HepG2 (cell line): ENCODE data around the gene HOXB5. TPM values are rescaled to one million over a fixed set of nuclear protein-coding genes. Genes with fewer than 3 reads are reported as not detected.

Experiments used
- ATAC-seq: fragments of 200-7000 bp; cut with Tn5 transposase; 3 replicates; pipeline ENCODE4 v1.9.1; 2020; ENCODE audit warnings: mild to moderate bottlenecking, moderate library complexity
- BruUV-seq: library from RNA; stranded (reverse); fragments of 400-500 nt; replicated peaks from 2 replicates; lab custom pipeline; 2021; lab: Mats Ljungman, UMichigan
- CTCF ChIA-PET: fragments of 300-600 bp; formaldehyde crosslinking; extraction: SDS; loops from one replicate; lab custom pipeline; 2021; ENCODE audit warnings: low total read pairs, inconsistent platforms, low intra/inter-chr PET ratio; lab: Yijun Ruan, JAX
- POLR2A ChIA-PET: fragments of 350-600 bp; sonication (Branson Sonifier 250); formaldehyde crosslinking; loops from one replicate; lab custom pipeline; 2020; ENCODE audit warnings: antibody characterized with exemption, inconsistent platforms; lab: Yijun Ruan, JAX
- DNase-seq: peaks from one replicate; pipeline ENCODE4 v3.0.0-alpha.2; 2015; ENCODE audit warnings: low spot score
- FAIRE-seq: peaks from 3 replicates; lab custom pipeline; 2011; peaks lifted over from hg19 to GRCh38; lab: Jason Lieb, UNC
- H2AFZ ChIP-seq: one replicate; pipeline ENCODE4 v1.6.1; 2011; ENCODE audit warnings: low read length, inconsistent platforms
- H3K27ac ChIP-seq: fragments of 300-600 bp; 3 replicates; pipeline ENCODE4 v1.8.0; 2011; ENCODE audit warnings: mixed run types, mild to moderate bottlenecking, mixed read lengths, low read length, inconsistent platforms; ENCODE audit not compliant: insufficient read depth; ENCODE audit errors: extremely low read length
- H3K27me3 ChIP-seq, 2 experiments: fragments of 200-600 bp in 1 of 2; 2 replicates in 1 of 2; 3 replicates in 1 of 2; pipeline versions ENCODE4 v1.6.0 to v1.8.0; 2011; ENCODE audit warnings: low read length in 2 of 2, mild to moderate bottlenecking in 2 of 2, moderate library complexity in 2 of 2, inconsistent platforms in 1 of 2; ENCODE audit not compliant: insufficient read depth in 2 of 2, control insufficient read depth in 1 of 2
- H3K36me3 ChIP-seq, 2 experiments: fragments of 200-600 bp in 1 of 2; replicated peaks in 1 of 2; 2 replicates in 1 of 2; 3 replicates in 1 of 2; pipeline versions ENCODE4 v1.5.1 to v1.8.0; 2011; ENCODE audit warnings: low read length in 2 of 2, inconsistent platforms in 1 of 2; ENCODE audit not compliant: insufficient read depth in 2 of 2, control insufficient read depth in 1 of 2
- H3K4me1 ChIP-seq: 2 replicates; pipeline ENCODE4 v1.5.1; 2012; ENCODE audit warnings: low read length, inconsistent platforms; ENCODE audit not compliant: insufficient read depth
- H3K4me2 ChIP-seq: 2 replicates; pipeline ENCODE4 v1.6.0; 2011; ENCODE audit warnings: low read depth, low read length, inconsistent platforms
- H3K4me3 ChIP-seq, 3 experiments: fragments of 200-600 bp in 1 of 3; sonication (generic), shearing (Covaris generic) in 1 of 3; replicated peaks in 1 of 3; 2 replicates each; pipeline ENCODE4 v1.5.1; 2011 to 2016; ENCODE audit warnings: low read length in 3 of 3, inconsistent platforms in 2 of 3, low read depth in 2 of 3, mild to moderate bottlenecking in 2 of 3, control low read depth in 1 of 3, mixed read lengths in 1 of 3; ENCODE audit not compliant: insufficient read depth in 1 of 3
- H3K79me2 ChIP-seq: one replicate; pipeline ENCODE4 v1.6.1; 2011; ENCODE audit warnings: low read length, inconsistent platforms; ENCODE audit not compliant: insufficient read depth
- H3K9ac ChIP-seq: 2 replicates; pipeline ENCODE4 v1.6.0; 2011; ENCODE audit warnings: mild to moderate bottlenecking, low read depth, low read length, inconsistent platforms; ENCODE audit not compliant: insufficient read depth
- H3K9me3 ChIP-seq: 2 replicates; pipeline ENCODE4 v1.5.1; 2012; ENCODE audit warnings: mild to moderate bottlenecking, low read length
- H4K20me1 ChIP-seq: 2 replicates; pipeline ENCODE4 v1.6.0; 2011; ENCODE audit warnings: inconsistent platforms, mild to moderate bottlenecking, low read length, moderate library complexity; ENCODE audit not compliant: insufficient read depth
- EZH2 ChIP-seq: conservative IDR thresholded peaks from 2 replicates; pipeline ENCODE4 v1.6.1; 2012; ENCODE audit warnings: mild to moderate bottlenecking, low read depth, low read length, moderate library complexity
- FLYWCH1 ChIP-seq: sonication (generic); formaldehyde crosslinking; IDR thresholded peaks from 2 replicates; pipeline ENCODE4 v1.8.1; 2023; ENCODE audit warnings: mild to moderate bottlenecking, missing genetic modification reagents
- FOXP1 ChIP-seq, 2 experiments: fragments of 450-650 bp in 1 of 2; IDR thresholded peaks; 2 replicates each; pipeline ENCODE4 v1.6.1; 2017 to 2018; ENCODE audit warnings: antibody characterized with exemption in 1 of 2
- JARID2 ChIP-seq: sonication (generic); formaldehyde crosslinking; IDR thresholded peaks from 2 replicates; pipeline ENCODE4 v1.8.1; 2023; ENCODE audit warnings: missing genetic modification reagents, inconsistent platforms; ENCODE audit not compliant: insufficient replicate concordance
- NR2F6 ChIP-seq, 2 experiments: IDR thresholded peaks; 2 replicates each; pipeline ENCODE4 v1.6.1; 2016; ENCODE audit warnings: antibody characterized with exemption in 1 of 2, mild to moderate bottlenecking in 1 of 2
- TMF1 ChIP-seq: sonication (generic); formaldehyde crosslinking; IDR thresholded peaks from 2 replicates; pipeline ENCODE4 v1.8.1; 2022; ENCODE audit warnings: low read depth, missing genetic modification reagents
- ZNF329 ChIP-seq: sonication (generic); formaldehyde crosslinking; IDR thresholded peaks from 2 replicates; pipeline ENCODE4 v1.9.0; 2021; ENCODE audit warnings: low read depth, mild to moderate bottlenecking, missing genetic modification reagents
- ZNF34 ChIP-seq: sonication (generic); formaldehyde crosslinking; IDR thresholded peaks from 2 replicates; pipeline ENCODE4 v1.4.0; 2020; ENCODE audit warnings: mild to moderate bottlenecking, missing genetic modification reagents, borderline replicate concordance
- ZNF567 ChIP-seq: sonication (generic); formaldehyde crosslinking; IDR thresholded peaks from 2 replicates; pipeline ENCODE4 v1.8.1; 2023; ENCODE audit warnings: mild to moderate bottlenecking, missing genetic modification reagents, borderline replicate concordance
- WGBS: methylation state at CpG from one replicate; pipeline ENCODE4 v1.1.6; 2017; ENCODE audit warnings: low lambda C conversion rate; 5-methylcytosine and 5-hydroxymethylcytosine counted together
- in situ Hi-C: cut with HindIII; loops from 2 replicates; pipeline ENCODE4 v1.10.0; 2017; ENCODE audit warnings: low pct_unique_long_range_greater_than_20kb; ENCODE audit not compliant: extremely low pct_ligation_motif_present
- intact Hi-C: fragments of 100-400 bp; cut with micrococcal nuclease; formaldehyde crosslinking; loops from one replicate; pipeline ENCODE4 v1.10.0; 2022; ENCODE audit not compliant: unreplicated experiment
- polyA plus RNA-seq, 8 experiments: library from polyadenylated mRNA; depleted of rRNA in 3 of 8; stranded (reverse) in 7 of 8; unstranded in 1 of 8; fragments of >200 nt; fragmentation: Illumina TruSeq in 4 of 8; extraction: Trizol in 4 of 8; gene quantifications; 2 replicates each; pipeline versions ENCODE4 v1.2.1 to v1.2.3, GENCODE V29; 2011 to 2016; ENCODE audit warnings: low read depth in 4 of 8, missing spikeins in 1 of 8, mixed read lengths in 1 of 8; ENCODE audit not compliant: insufficient read depth in 1 of 8
- total RNA-seq, 5 experiments: library from RNA; depleted of rRNA; stranded (reverse); fragments of >200 nt; fragmentation: Illumina TruSeq; extraction: Trizol; gene quantifications; 2 replicates each; pipeline ENCODE4 v1.2.3, GENCODE V29; 2016; ENCODE audit warnings: low read depth in 1 of 5
- TF ChIP-seq, protein P1 (sequence below): sonication (generic); formaldehyde crosslinking; IDR thresholded peaks from 2 replicates; pipeline ENCODE4 v1.8.1; 2023; ENCODE audit warnings: mild to moderate bottlenecking, missing genetic modification reagents
- TF ChIP-seq, protein P2 (sequence below): sonication (generic); formaldehyde crosslinking; IDR thresholded peaks from 2 replicates; pipeline ENCODE4 v1.9.0; 2021; ENCODE audit warnings: missing genetic modification reagents, mild to moderate bottlenecking, borderline replicate concordance

Gene HOXB5
- total and polyA plus RNA-seq, 2 of the 13 experiments (the other 11 are each of a cell fraction or from before 2014, with no cell fraction given): not detected

DNA sequence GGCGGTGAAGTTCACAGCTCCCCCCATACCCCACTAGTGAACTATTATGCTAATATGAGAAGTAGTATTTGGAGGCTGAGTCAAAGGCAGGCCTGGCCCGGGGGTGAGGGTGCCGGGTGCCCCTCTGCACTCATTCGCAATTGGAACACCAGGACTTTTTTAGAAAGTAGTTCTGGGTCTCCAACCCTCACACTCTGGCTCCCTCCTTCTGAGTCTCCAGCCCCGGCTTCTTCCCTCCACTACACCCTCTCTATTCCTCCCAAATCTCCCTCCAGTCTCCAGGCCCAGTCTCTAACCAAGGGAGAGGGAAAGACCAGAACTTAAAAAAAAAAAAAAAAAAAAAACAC lies 37.4 kb downstream of the HOXB5 start:
- H3K4me3 ChIP-seq: no peak overlapping the region
- TF ChIP-seq EZH2: peak; percentile 83; the same call in 1 of the 2 replicates
- TF ChIP-seq, protein P1, sequence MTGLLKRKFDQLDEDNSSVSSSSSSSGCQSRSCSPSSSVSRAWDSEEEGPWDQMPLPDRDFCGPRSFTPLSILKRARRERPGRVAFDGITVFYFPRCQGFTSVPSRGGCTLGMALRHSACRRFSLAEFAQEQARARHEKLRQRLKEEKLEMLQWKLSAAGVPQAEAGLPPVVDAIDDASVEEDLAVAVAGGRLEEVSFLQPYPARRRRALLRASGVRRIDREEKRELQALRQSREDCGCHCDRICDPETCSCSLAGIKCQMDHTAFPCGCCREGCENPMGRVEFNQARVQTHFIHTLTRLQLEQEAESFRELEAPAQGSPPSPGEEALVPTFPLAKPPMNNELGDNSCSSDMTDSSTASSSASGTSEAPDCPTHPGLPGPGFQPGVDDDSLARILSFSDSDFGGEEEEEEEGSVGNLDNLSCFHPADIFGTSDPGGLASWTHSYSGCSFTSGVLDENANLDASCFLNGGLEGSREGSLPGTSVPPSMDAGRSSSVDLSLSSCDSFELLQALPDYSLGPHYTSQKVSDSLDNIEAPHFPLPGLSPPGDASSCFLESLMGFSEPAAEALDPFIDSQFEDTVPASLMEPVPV (CRISPR knock-in tag): no peak
- no peak overlapping the region for H3K9ac ChIP-seq
- intact Hi-C loops (no loop called here), in situ Hi-C loops (no loop called here)
- H3K79me2 ChIP-seq: no peaks in the 10 kb centered on the region
- peaks cover 39 to 96% of the 10 kb centered on the region in 2 experiments for H3K27me3 ChIP-seq
- DNase-seq (no peak), FAIRE-seq (no peak), ATAC-seq (no peak)
- no TSS peak for BruUV-seq
- POLR2A ChIA-PET: no interaction called here
- H3K27ac ChIP-seq: no peak overlapping the region
- H3K4me2 ChIP-seq: no peak overlapping the region
- no peaks in the 10 kb centered on the region for H3K4me1 ChIP-seq
- 9% methylated on average over 5 of the region's 5 CpGs for WGBS
- H4K20me1 ChIP-seq: no peaks in the 10 kb centered on the region; the same call in 1 of the 2 replicates
- CTCF ChIA-PET: no interaction called here
- H3K9me3 ChIP-seq: no peaks in the 10 kb centered on the region
- H3K36me3 ChIP-seq: no peaks in the 10 kb centered on the region
- no peak overlapping the region for H2AFZ ChIP-seq

DNA sequence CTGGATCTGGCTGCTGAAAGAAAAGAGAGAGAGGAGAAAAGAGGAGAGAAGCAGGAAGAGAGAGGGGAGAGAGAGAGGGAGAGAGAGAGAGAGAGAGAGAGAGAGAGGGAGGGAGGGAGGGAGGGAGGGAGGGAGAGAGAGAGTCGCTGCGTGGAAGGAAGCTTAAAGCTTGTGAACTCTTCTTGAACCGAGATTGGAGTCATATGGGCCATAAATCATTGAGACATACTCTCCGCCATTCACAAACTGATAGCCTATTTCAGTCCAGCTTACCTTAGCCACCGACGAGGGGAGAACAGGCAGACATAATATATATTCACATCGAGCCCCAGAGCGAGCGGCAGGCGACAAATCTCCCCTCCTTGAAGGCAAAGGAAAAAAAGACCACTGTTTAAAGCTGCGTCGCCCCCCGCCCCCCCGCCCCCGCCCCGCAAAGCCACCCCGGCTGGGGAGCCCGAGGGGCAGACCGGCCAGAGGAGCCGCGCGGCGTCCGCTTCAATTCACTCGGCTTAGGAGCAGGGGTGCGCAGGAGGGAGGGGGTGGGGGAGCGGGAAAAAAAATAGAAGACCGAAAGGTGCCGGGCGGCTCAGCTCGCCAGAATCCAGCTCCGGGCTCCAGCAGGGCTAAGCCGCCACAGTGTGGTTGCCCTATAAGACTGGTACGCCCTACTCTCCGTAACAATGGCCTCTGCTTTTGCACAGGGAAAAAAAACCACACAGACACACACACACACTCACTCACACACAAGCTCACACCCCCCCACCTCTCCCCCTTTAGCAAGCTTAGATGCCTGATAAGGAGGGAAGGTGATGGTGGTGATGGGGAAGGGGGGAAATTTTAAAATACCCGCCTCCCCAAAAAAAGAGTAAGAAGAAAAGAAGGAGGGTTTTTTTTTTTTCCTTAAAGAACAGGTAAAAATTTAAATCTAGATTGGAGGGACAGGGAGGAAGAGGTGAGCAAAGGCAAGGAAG lies 38.0 kb downstream of the HOXB5 start:
- H3K4me3 ChIP-seq: no peak overlapping the region
- no peaks in the 10 kb centered on the region for H3K4me1 ChIP-seq
- no TSS peak for BruUV-seq
- 16% methylated on average over 36 of the region's 36 CpGs for WGBS
- TF ChIP-seq FOXP1 (IDR thresholded peaks at IDR 0.05) (no peak), FOXP1 (CRISPR knock-in tag; IDR thresholded peaks at IDR 0.05) (no peak), FLYWCH1 (CRISPR knock-in tag) (no peak), ZNF34 (no peak), ZNF567 (CRISPR knock-in tag) (no peak), NR2F6 (IDR thresholded peaks at IDR 0.05) (no peak), NR2F6 (CRISPR knock-in tag; IDR thresholded peaks at IDR 0.05) (no peak), TMF1 (no peak), ZNF329 (no peak), JARID2 (CRISPR knock-in tag) (no peak)
- TF ChIP-seq, protein P2, sequence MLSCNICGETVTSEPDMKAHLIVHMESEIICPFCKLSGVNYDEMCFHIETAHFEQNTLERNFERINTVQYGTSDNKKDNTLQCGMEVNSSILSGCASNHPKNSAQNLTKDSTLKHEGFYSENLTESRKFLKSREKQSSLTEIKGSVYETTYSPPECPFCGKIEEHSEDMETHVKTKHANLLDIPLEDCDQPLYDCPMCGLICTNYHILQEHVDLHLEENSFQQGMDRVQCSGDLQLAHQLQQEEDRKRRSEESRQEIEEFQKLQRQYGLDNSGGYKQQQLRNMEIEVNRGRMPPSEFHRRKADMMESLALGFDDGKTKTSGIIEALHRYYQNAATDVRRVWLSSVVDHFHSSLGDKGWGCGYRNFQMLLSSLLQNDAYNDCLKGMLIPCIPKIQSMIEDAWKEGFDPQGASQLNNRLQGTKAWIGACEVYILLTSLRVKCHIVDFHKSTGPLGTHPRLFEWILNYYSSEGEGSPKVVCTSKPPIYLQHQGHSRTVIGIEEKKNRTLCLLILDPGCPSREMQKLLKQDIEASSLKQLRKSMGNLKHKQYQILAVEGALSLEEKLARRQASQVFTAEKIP (CRISPR knock-in tag): no peak
- ATAC-seq: no peak
- H3K4me2 ChIP-seq: no peak overlapping the region
- CTCF ChIA-PET: no interaction called here
- in situ Hi-C loops: no loop called here
- no peak overlapping the region for H2AFZ ChIP-seq
- no peak for DNase-seq
- no peaks in the 10 kb centered on the region; the same call in 1 of the 2 replicates for H4K20me1 ChIP-seq
- no peaks in the 10 kb centered on the region for H3K9me3 ChIP-seq
- H3K36me3 ChIP-seq: no peaks in the 10 kb centered on the region
- FAIRE-seq: no peak
- peaks cover 38 to 95% of the 10 kb centered on the region in 2 experiments for H3K27me3 ChIP-seq
- intact Hi-C loops: no loop called here
- H3K79me2 ChIP-seq: no peaks in the 10 kb centered on the region
- H3K27ac ChIP-seq: no peak overlapping the region
- H3K9ac ChIP-seq: no peak overlapping the region
- POLR2A ChIA-PET: no interaction called here
